Colonic mucosa (tissue), 4 donors: ENCODE measurements around the gene GRIK2. TPM values are rescaled to one million over a fixed set of nuclear protein-coding genes. Genes with fewer than 3 reads are reported as not detected.

Experiments used
- DNase-seq: peaks from one replicate; pipeline ENCODE4 v3.0.0-alpha.2; 2020
- H3K27ac ChIP-seq: fragments of 200-600 bp; one replicate; pipeline ENCODE4 v1.8.0; 2021
- H3K27me3 ChIP-seq: fragments of 200-600 bp; one replicate; pipeline ENCODE4 v1.8.0; 2021
- H3K36me3 ChIP-seq: fragments of 200-600 bp; one replicate; pipeline ENCODE4 v1.8.0; 2021
- H3K4me1 ChIP-seq: fragments of 200-600 bp; one replicate; pipeline ENCODE4 v1.8.0; 2021; ENCODE audit warnings: mild to moderate bottlenecking
- H3K4me3 ChIP-seq: fragments of 200-600 bp; one replicate; pipeline ENCODE4 v1.8.0; 2021
- H3K9ac ChIP-seq, 2 donors: one replicate each; pipeline ENCODE4 v1.7.0; 2013; ENCODE audit warnings: control low read depth in 2 of 2, low read depth in 2 of 2, low read length in 2 of 2
- H3K9me3 ChIP-seq: fragments of 200-600 bp; one replicate; pipeline ENCODE4 v1.8.0; 2021
- intact Hi-C: fragments of 100-400 bp; cut with DNase I; formaldehyde crosslinking; loops from one replicate; pipeline ENCODE4 v1.14.1; 2022
- total RNA-seq, 2 donors: library from RNA; stranded (reverse); fragmentation: NEBNext Ultra II Directional in 1 of 2; extraction: Animal tissue kit (Norgen Biotek cat#: 25700) in 1 of 2; gene quantifications; one replicate each; pipeline ENCODE4 v1.2.1, GENCODE V29; 2021
- TF ChIP-seq, protein P1 (sequence below): fragments of 200-600 bp; IDR thresholded peaks from one replicate; pipeline ENCODE4 v1.8.0; 2022; ENCODE audit warnings: antibody characterized with exemption, mild to moderate bottlenecking
- donor health status: healthy.
- donor health status: DM: no; HTN: no; CAD: no.
- donor health status: DM: no; HTN: no; CAD: no.

GRIK2 gene
- total RNA-seq, 2 donors from 2014 or later: 0.50 to 0.72 TPM

- no peaks in the 10 kb centered on the region for H3K36me3 ChIP-seq
- H3K4me3 ChIP-seq: no peak overlapping the region
- no peak overlapping the region for H3K27ac ChIP-seq
- intact Hi-C loops: no loop called here
- no peaks in the 10 kb centered on the region for H3K4me1 ChIP-seq
- TF ChIP-seq, protein P1, sequence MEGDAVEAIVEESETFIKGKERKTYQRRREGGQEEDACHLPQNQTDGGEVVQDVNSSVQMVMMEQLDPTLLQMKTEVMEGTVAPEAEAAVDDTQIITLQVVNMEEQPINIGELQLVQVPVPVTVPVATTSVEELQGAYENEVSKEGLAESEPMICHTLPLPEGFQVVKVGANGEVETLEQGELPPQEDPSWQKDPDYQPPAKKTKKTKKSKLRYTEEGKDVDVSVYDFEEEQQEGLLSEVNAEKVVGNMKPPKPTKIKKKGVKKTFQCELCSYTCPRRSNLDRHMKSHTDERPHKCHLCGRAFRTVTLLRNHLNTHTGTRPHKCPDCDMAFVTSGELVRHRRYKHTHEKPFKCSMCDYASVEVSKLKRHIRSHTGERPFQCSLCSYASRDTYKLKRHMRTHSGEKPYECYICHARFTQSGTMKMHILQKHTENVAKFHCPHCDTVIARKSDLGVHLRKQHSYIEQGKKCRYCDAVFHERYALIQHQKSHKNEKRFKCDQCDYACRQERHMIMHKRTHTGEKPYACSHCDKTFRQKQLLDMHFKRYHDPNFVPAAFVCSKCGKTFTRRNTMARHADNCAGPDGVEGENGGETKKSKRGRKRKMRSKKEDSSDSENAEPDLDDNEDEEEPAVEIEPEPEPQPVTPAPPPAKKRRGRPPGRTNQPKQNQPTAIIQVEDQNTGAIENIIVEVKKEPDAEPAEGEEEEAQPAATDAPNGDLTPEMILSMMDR: no peak
- H3K9me3 ChIP-seq: no peaks in the 10 kb centered on the region
- no peak overlapping the region for H3K9ac ChIP-seq
- no peak for DNase-seq
- no peaks in the 10 kb centered on the region for H3K27me3 ChIP-seq
These were observed 313.1 kb downstream of the GRIK2 start for GRCh38 chr6:101706576-101706975.

DNA sequence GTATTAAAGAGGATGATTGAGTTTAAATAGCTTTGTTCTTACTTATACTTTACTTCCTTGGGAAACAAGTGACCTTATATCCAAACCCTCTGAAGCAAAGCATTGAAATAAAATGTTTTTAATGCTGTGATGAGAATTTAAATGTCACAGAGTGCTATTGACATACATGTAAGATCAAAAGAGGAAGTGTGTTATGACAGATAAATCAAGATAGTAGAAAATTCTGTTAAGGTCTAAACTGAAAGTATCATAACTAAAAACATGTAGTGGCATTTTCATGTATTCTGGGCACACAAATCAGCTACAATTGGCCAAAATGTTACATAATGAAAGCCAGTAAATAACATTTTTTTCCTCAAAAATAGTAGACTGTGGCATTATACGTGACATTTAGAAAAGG, 318.0 kb downstream of the GRIK2 start:
- H3K27ac ChIP-seq: no peak overlapping the region
- H3K36me3 ChIP-seq: no peaks in the 10 kb centered on the region
- no peaks in the 10 kb centered on the region for H3K27me3 ChIP-seq
- H3K4me1 ChIP-seq: no peaks in the 10 kb centered on the region
- H3K9ac ChIP-seq: no peak overlapping the region
- no peak overlapping the region for H3K4me3 ChIP-seq
- no peak for DNase-seq
- TF ChIP-seq, protein P1: no peak
- intact Hi-C loops: no loop called here
- no peaks in the 10 kb centered on the region for H3K9me3 ChIP-seq

- no peaks in the 10 kb centered on the region for H3K36me3 ChIP-seq
- TF ChIP-seq, protein P1: no peak
- no peak for DNase-seq
- intact Hi-C loops: no loop called here
- H3K27ac ChIP-seq: no peak overlapping the region
- no peaks in the 10 kb centered on the region for H3K4me1 ChIP-seq
- no peaks in the 10 kb centered on the region for H3K9me3 ChIP-seq
- H3K4me3 ChIP-seq: no peak overlapping the region
- no peaks in the 10 kb centered on the region for H3K27me3 ChIP-seq
- no peak overlapping the region for H3K9ac ChIP-seq
These were observed 322.9 kb downstream of the GRIK2 start for GRCh38 chr6:101716387-101716786.

DNA sequence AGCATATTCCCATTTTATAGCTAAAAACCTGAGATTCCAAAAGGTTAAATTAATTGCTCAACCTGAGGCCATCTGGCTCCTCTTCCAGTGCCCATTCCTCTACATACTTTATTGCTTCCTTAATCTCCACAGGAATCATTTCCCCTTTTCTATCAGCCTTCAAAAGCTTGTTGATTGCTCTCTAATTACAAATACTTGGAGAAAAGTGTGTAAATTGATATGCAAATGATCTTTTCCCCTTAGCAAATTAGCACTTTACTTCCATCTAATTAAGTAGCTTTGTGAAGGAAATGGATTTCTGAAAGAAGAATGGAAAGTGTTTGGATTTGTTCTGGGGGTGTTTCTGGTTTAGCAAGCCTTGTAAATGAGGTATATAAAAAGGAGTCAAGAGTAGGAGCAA, 323.3 kb downstream of the GRIK2 start:
- DNase-seq: no peak
- H3K9ac ChIP-seq: no peak overlapping the region
- H3K9me3 ChIP-seq: no peaks in the 10 kb centered on the region
- H3K4me1 ChIP-seq: no peaks in the 10 kb centered on the region
- intact Hi-C loops: no loop called here
- no peak overlapping the region for H3K27ac ChIP-seq
- no peaks in the 10 kb centered on the region for H3K27me3 ChIP-seq
- H3K36me3 ChIP-seq: no peaks in the 10 kb centered on the region
- TF ChIP-seq, protein P1: no peak
- H3K4me3 ChIP-seq: no peak overlapping the region

- TF ChIP-seq, protein P1: no peak
- Histone ChIP-seq H3K36me3 (no peaks in the 10 kb centered on the region), H3K9me3 (no peaks in the 10 kb centered on the region)
These were observed 326.0 kb downstream of the GRIK2 start for GRCh38 chr6:101719521-101719920.

GRCh38 chr6:101722471-101722870, 329.0 kb downstream of the GRIK2 start:
- Histone ChIP-seq H3K4me3 (no peak overlapping the region), H3K27ac (no peak overlapping the region), H3K9me3 (no peaks in the 10 kb centered on the region), H3K4me1 (no peaks in the 10 kb centered on the region), H3K27me3 (no peaks in the 10 kb centered on the region), H3K9ac (no peak overlapping the region), H3K36me3 (no peaks in the 10 kb centered on the region)
- DNase-seq: no peak
- TF ChIP-seq, protein P1: no peak
- intact Hi-C loops: no loop called here

More at GRCh38 chr6:101719521-101719920, 326.0 kb downstream of the GRIK2 start:
- intact Hi-C loops: no loop called here
- no peak overlapping the region for H3K27ac ChIP-seq
- no peaks in the 10 kb centered on the region for H3K27me3 ChIP-seq
- DNase-seq: no peak
- H3K4me1 ChIP-seq: no peaks in the 10 kb centered on the region
- H3K9ac ChIP-seq: no peak overlapping the region
- H3K4me3 ChIP-seq: no peak overlapping the region
